Muscle of arm (tissue), 12 donors: ENCODE data around the gene NEUROD4. TPM values are rescaled to one million over a fixed set of nuclear protein-coding genes. Genes with fewer than 3 reads are reported as not detected.
A peak's percentile ranks its signal among the peaks of the same experiment; 100 is the strongest.

Source experiments
- DNase-seq: peaks from one replicate; pipeline ENCODE4 v3.0.0-alpha.2; 2013
- polyA plus RNA-seq, 12 donors: library from polyadenylated mRNA; unstranded; fragments of 120-200 nt; gene quantifications; one replicate each; pipeline ENCODE4 v1.2.1, GENCODE V29; 2013; ENCODE audit not compliant: insufficient read length in 12 of 12

The NEUROD4 gene
- polyA plus RNA-seq, 12 donors = not detected

- DNase-seq = no peak
Observed at GRCh38 chr12:54997929-54998522, 21.7 kb upstream of the NEUROD4 start.

GRCh38 chr12:54998958-54999510 is 20.7 kb upstream of the NEUROD4 start:
- DNase-seq = no peak

DNA sequence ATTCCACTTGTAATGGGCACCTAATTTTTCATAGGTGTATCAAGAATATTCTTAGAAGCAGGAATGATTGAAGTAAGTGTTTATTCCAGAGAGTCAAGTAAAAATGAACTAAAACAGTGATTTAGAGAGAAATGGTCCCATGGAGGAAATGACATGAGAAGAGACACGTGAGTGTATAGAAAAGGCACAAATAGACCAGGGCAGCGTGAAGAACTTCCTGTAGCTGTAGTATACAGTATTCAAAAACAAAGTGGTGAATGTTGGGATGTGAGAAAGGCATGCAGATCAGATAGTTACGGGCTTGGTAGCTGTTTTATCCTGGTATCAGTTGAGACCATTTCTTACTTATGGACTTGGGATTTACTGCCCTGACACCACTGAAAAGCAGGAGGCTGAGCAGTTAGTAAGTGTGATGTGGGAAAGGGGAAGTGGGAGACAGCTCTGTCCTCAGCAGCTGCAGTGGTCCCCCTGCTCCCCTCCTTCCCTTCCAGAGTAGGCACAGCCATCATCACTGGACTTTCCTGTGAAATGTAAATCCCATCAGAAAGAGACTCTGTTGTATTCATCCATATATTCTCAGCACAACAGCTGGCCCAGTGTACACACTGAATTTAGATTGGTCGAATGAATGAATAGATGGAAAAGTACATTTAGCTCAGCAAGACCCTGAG is 18.4 kb upstream of the NEUROD4 start:
- no peak for DNase-seq

- DNase-seq = no peak
Observed at GRCh38 chr12:55002355-55002754, 17.4 kb upstream of the NEUROD4 start.

GRCh38 chr12:55008944-55009585 is 10.7 kb upstream of the NEUROD4 start:
- DNase-seq = no peak

- no peak for DNase-seq
Observed at GRCh38 chr12:55017416-55017925, 2.3 kb upstream of the NEUROD4 start.

DNA sequence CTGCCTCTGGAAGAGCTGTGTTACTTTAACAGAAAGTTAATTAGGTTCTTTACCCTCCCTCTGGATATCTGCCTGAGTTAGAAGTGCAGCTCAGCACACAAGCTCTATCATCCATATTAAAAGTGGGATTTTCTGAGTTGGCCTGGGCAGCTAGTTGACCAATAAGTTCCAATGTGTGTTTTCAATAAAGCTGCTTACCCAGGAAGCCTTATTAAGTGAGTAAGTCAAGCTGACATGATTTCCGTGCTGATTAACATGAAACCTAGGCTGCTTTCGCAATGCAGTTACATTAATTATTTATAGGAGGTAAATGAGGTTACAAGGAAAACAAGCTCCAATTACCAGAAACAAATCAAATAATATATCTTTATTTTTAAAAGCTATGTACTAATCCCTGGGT is 4.8 kb downstream of the NEUROD4 start:
- DNase-seq = no peak

DNA sequence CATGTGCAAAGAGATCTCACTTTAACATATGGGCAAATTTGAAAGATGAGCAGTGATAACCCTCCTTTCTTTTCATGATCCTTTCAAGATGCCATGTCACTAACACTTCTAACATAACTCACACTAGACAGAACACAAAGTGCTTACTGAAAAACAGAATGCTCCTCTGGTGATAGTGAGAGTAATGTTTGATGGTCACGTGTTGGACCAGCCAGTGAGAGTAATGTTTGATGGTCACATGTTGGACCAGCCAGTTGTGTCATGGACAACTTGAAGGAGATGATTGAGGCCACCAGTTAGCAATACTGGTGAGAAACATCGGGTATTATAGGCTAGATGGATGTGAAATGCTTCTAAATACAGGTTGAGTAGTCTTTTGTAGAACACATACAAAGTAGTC is 5.7 kb downstream of the NEUROD4 start:
- no peak for DNase-seq

DNA sequence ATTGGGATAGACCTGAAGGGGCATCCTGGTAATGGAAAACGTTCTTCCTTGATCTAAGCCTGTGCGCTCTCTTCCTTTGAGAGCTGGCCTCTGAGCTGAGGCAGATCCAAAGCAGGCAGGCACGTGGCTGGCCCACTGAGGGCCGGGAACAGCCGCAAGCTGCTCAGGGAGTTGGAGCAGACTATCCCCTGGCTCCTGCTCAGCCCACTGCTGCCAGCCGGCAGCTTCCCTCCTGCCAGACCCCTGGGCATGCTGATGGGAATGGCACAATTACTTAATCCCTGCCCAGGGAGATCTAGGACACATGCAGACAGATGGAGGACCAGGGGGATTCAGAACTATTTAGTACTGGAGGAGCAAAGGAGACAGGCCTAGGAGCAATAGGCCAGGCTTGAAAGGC is 14.4 kb downstream of the NEUROD4 start:
- DNase-seq = peak; percentile 23

- no peak for DNase-seq
Observed at GRCh38 chr12:55036326-55037115, 16.7 kb downstream of the NEUROD4 start.

- no peak for DNase-seq
Observed at GRCh38 chr12:55037351-55037987, 17.7 kb downstream of the NEUROD4 start.

DNA sequence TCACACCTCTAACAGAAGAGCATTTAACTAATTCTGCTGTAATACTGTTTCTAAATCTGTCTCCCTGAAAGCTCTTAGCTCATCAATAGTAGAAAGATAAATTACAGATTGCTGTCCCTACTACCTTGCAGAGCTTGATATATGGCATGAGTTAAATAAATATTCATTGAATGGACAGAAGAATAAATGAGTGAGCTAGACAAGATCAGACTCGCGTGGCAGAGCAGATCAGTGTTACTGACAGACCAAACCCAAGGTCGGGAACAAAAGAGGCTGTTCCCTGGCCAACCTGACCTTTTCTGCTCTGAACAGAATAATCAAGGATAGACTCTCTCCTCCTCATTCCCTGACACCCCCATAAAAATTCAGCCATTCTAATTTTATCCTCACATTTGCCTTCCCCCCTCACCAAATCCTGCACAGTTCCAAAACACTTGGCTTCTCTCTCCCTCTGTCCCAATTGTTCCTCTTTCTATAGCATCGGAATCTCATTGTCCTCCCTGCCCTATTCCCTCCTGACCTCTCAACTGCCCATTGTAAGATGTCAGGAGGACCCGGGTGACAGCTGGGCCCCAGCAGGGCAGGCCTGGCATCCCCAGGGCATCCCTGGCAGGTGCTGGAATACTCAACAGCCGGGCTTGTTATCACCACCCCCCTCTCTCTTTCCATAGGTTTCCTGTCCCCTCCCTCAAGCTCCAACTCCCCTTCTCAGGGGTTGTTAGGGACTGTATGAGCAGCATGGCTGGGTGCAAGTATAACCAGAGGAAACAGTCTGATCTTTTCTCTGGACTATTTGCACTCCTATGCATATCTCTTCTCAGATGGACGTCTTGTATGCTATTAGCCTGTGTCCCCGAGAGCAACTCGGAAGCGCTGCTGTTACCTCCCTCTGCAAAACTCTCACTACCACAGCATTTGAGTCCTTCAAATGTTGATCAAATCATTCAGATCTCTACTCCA is 19.9 kb downstream of the NEUROD4 start:
- DNase-seq = no peak

DNA sequence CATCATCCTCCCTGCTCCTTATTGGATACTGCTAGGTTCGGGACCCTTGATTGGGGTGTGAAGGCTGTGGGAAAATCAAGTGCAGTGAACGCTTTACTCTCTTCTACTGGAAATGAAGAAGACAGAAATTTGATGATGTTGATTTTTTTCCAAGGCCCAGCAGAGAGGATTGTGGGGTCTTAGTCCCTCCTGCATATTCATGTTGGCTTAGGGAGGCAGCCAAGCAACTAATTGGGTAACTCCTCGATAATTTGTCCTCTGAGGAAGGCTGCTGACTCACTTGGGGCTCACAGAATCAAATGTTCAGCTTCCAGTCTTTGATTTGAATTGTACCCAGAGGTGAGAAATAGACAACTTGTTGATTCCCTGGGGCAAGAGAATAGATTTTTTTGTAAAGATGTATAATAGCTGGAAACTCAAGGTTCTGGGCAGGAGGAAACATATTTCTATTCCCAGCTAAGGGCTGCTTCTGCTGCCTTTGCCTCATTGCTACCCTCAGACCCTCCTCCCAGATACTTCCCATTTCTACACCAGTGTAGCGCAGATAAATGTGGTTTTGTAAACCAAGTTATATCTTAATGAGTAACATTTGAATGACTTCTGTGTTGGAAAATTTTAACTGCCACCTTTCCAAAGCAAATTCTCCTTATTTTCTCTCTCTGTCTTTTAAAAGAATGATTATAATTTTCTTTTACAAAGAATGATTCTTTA is 21.7 kb downstream of the NEUROD4 start:
- DNase-seq = no peak

GRCh38 chr12:55043542-55043941 is 23.8 kb downstream of the NEUROD4 start:
- DNase-seq = no peak

DNA sequence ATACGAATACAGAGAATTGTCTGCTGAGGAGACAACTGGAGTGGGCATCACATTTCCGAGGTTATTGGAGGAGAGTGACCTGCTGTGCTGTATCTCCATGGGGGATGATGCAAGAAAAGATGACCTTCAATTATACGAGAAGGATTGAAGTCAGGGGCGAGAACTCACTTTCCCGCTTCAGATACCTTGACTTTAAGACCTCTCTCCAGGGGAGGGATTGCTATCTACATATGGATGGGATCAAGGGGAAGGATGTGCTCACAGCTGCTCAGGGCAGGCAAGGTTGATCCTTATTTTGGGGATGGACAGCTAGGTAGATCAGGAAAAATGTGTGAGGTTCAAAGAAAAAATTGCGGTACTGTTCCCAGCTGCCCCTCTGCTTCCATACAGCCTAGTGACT is 24.4 kb downstream of the NEUROD4 start:
- DNase-seq = no peak

- DNase-seq = no peak
Observed at GRCh38 chr12:55049676-55050075, 29.9 kb downstream of the NEUROD4 start.

- no peak for DNase-seq
Observed at GRCh38 chr12:55051197-55051947, 31.6 kb downstream of the NEUROD4 start.

GRCh38 chr12:55057481-55057880 is 37.7 kb downstream of the NEUROD4 start:
- no peak for DNase-seq

- DNase-seq = no peak
Observed at GRCh38 chr12:55058082-55058481, 38.3 kb downstream of the NEUROD4 start.
